ENCODE measurements around the gene JPH2. TPM values are rescaled to one million over a fixed set of nuclear protein-coding genes. Genes with fewer than 3 reads are reported as not detected.

JPH2 gene
- total RNA-seq, 1 donor from 2014 or later = not detected

DNA sequence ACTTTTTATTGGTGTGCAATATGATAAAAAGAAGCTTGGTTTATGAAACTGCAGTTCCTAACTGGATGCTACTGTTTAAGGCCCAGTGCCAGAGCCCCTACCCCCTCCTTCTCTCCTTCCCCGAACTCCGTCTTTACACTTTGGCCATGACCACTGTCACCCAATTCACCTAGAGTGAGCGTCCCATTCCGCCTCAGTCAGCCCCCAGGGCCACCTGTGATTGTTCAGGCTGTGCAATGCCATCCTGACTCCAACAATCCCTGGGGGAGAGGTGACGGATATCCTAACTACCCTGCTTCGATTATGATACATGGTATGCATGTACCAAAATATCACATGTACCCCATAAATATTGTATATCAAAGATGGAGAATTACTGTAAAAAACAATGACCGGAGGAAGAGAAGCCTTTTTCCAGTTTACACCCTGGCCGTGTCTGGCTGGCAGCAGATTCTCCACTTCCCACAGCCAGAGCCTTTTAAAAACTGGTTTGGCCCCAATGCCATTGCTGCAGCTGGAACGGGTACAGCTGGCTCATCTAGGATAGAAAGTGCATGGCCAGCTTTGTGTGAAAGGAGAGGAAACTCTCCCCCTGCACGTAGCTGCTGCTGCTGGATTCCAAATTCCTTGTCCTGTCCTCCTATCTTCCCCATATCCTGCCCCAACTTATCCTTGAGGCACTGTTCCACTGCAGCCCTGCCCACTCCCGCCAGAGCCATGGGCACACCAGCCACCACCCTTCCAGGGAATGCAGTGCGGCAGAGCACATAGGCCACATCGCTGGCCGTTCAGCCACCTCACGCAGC is 99.7 kb downstream of the JPH2 start:
- CTCF ChIA-PET = no interaction called here
- POLR2A ChIA-PET = interaction anchor here (0.6 kb wide), 1 partner anchor 303 kb away, joined by 5 read pairs; no protein-coding TSS in a partner anchor
- H3K9me3 Mint-ChIP-seq = no peaks in the 10 kb centered on the region
- peaks cover 3% of the 10 kb centered on the region for H3K4me1 Mint-ChIP-seq
- intact Hi-C loops (cut with micrococcal nuclease) = loop anchor here (10.0 kb wide), 1 partner anchor 242 kb away; no protein-coding TSS in a partner anchor
- no peak for DNase-seq
- H3K27ac Mint-ChIP-seq = no peak overlapping the region
- ATAC-seq (ENCODE audit: low read depth) = no peak
- H3K4me3 Mint-ChIP-seq = no peak overlapping the region
- peaks cover 2% of the 10 kb centered on the region for H3K27me3 Mint-ChIP-seq
- H3K36me3 Mint-ChIP-seq (ENCODE audit: low read depth) = no peaks in the 10 kb centered on the region
- TF ChIP-seq CTCF (IDR thresholded peaks at IDR 0.05) = no peak

DNA sequence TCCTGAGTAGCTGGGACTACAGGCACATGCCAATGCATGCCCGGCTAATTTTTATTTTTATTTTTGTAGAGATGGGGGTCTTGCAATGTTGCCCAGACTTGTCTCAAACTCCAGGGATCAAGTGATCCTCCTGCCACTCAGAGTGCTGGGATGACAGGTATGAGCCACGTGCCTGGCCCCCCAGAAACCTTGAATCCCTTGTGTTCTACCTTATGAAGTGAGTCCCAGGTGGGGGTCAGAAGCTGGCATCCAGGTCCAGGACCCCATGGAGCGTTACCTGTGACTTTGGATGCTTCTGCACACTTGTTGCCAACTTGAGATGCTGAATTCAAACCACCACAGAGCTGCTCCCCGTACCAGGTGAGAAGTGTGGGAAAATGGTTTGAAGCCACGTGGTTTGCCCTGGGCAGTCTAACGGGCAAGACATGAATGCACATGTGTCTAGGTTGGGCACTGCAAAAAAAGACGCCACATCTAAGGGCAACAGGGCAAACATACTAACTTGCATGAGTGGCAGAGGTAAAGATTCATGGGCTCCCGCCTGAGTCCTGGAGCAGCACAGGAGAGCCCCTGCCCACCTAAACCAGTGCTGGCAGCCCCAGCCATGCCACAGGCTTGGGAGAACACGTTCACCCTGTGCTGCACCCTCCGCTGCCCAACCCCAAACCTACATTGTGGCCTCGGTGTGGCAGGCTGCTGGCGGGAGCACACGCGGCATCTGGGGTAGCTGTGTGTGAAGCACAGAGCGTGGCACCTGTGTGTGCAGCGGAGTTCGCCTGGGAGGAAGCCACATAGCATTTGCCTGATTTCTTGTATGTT is 101.2 kb downstream of the JPH2 start:
- no peaks in the 10 kb centered on the region for H3K9me3 Mint-ChIP-seq
- CTCF ChIA-PET = no interaction called here
- TF ChIP-seq CTCF (IDR thresholded peaks at IDR 0.05) = no peak
- H3K36me3 Mint-ChIP-seq (ENCODE audit: low read depth) = no peaks in the 10 kb centered on the region
- H3K4me1 Mint-ChIP-seq = peaks cover 3% of the 10 kb centered on the region
- ATAC-seq (ENCODE audit: low read depth) = no peak
- DNase-seq = no peak
- no peak overlapping the region for H3K4me3 Mint-ChIP-seq
- H3K27me3 Mint-ChIP-seq = peaks cover 2% of the 10 kb centered on the region
- H3K27ac Mint-ChIP-seq = no peak overlapping the region
- POLR2A ChIA-PET = no interaction called here
- intact Hi-C loops (cut with micrococcal nuclease) = loop anchor here (10.0 kb wide), 1 partner anchor 241 kb away; no protein-coding TSS in a partner anchor

GRCh38 chr20:44084891-44085290 is 102.1 kb downstream of the JPH2 start:
- Mint-ChIP-seq H3K27me3 (peaks cover 2% of the 10 kb centered on the region), H3K9me3 (no peaks in the 10 kb centered on the region), H3K36me3 (ENCODE audit: low read depth) (no peaks in the 10 kb centered on the region), H3K27ac (no peak overlapping the region), H3K4me1 (peaks cover 5% of the 10 kb centered on the region), H3K4me3 (no peak overlapping the region)
- intact Hi-C loops (cut with micrococcal nuclease) = loop anchor here (5.0 to 10.0 kb wide), 2 partner anchors 158 to 240 kb away; no protein-coding TSS in a partner anchor
- no peak for TF ChIP-seq CTCF (IDR thresholded peaks at IDR 0.05)
- ATAC-seq (ENCODE audit: low read depth) (no peak), DNase-seq (no peak)
- POLR2A ChIA-PET = no interaction called here
- CTCF ChIA-PET = interaction anchor here (0.7 to 8.3 kb wide), 2 partner anchors 335 to 642 kb away, joined by 3 to 91 read pairs; no protein-coding TSS in a partner anchor

DNA sequence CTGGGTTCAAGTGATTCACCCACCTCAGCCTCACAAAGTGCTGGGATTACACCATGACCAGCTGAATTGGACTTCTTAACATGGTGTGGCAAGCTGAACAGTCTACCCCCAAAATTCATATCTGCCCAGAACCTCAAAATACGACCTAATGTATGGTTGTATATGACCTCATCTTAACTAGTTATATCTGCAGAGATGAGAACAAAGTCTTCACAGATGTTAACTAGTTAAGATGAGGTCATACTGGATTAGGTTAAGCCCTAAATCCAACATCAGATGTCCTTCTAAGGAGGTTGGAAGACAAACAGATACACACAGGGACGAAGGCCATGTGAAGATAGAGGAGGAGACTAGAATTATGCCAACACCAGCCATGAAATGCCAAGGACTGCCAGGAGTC is 102.5 kb downstream of the JPH2 start:
- no peak for ATAC-seq (ENCODE audit: low read depth)
- H3K27ac Mint-ChIP-seq = no peak overlapping the region
- no peak overlapping the region for H3K4me3 Mint-ChIP-seq
- H3K9me3 Mint-ChIP-seq = no peaks in the 10 kb centered on the region
- H3K36me3 Mint-ChIP-seq (ENCODE audit: low read depth) = no peaks in the 10 kb centered on the region
- peaks cover 2% of the 10 kb centered on the region for H3K27me3 Mint-ChIP-seq
- DNase-seq = no peak
- TF ChIP-seq CTCF (IDR thresholded peaks at IDR 0.05) = no peak
- POLR2A ChIA-PET = no interaction called here
- H3K4me1 Mint-ChIP-seq = peaks cover 4% of the 10 kb centered on the region
- intact Hi-C loops (cut with micrococcal nuclease) = loop anchor here (5.0 to 10.0 kb wide), 2 partner anchors 157 to 240 kb away; no protein-coding TSS in a partner anchor
- CTCF ChIA-PET = interaction anchor here (0.7 to 8.3 kb wide), 4 partner anchors 13 to 642 kb away, joined by 3 to 91 read pairs (median 6); no protein-coding TSS in a partner anchor
